Measurements from ENCODE around the gene CDCA3. TPM values are rescaled to one million over a fixed set of nuclear protein-coding genes. Genes with fewer than 3 reads are reported as not detected.

CDCA3 gene
- total and polyA plus RNA-seq, 7 donors, result 0.21 to 3.3 (median 0.86) TPM; not detected in 1

DNA sequence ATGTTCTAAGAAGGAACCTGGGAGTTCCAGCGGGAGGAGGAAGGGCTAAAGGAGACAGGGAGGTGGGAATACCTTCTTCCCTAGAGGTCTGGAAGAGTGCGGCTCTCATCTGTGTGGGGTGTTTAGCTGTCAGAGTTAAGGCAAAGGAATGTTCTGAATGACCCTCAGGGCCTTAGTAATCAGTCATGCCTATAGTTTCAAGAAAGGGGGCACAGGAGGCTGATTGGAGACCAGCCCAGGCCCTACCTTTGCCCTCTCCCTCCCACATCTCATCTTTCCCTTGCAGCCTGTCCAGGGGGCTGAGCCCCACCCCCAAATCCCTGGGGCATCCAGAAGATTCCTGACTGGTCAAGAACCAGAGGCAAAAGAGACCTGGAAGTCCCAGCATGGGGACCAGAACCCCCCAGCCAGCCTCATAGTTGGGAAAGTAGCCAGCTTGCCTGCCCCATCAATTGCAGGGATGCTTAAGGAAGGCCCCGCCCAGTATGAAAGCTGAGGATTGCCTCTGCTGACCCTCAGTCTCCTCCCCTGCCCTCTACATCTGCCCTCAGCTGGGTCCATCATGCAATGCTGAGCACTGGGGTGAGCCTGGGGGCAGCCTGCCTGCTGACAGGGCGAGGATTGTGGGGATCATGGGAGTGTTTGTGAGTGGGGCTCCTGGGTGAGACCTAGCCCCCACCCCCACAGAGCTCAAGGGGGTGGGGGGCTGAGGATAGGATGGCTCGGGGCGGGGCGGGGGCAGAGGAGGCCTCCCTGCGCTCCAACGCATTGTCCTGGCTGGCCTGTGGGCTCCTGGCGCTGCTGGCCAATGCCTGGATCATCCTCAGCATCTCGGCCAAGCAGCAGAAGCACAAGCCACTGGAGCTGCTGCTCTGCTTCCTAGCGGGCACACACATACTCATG is 27.7 kb downstream of the CDCA3 start:
- peaks cover 0 to 60% (median 11%) of the 10 kb centered on the region in 3 donors for H3K27me3 ChIP-seq (ENCODE audit: insufficient read depth in 3 of 3, low read length in 2 of 3)
- WGBS, 3 donors, result 72 to 79% (median 78%) methylated on average over 12 of the region's 12 CpGs
- ATAC-seq (no peak), DNase-seq (no peak)
- intact Hi-C loops (cut with DNase I), result loop anchor here in 1 of 2 donors (10.0 kb wide), 1 partner anchor 69 kb away; the partner anchor contains the start of gene MLF2
- no peaks in the 10 kb centered on the region for H3K9me3 ChIP-seq
- no peak overlapping the region for H3K27ac ChIP-seq
- TF ChIP-seq, protein P1, sequence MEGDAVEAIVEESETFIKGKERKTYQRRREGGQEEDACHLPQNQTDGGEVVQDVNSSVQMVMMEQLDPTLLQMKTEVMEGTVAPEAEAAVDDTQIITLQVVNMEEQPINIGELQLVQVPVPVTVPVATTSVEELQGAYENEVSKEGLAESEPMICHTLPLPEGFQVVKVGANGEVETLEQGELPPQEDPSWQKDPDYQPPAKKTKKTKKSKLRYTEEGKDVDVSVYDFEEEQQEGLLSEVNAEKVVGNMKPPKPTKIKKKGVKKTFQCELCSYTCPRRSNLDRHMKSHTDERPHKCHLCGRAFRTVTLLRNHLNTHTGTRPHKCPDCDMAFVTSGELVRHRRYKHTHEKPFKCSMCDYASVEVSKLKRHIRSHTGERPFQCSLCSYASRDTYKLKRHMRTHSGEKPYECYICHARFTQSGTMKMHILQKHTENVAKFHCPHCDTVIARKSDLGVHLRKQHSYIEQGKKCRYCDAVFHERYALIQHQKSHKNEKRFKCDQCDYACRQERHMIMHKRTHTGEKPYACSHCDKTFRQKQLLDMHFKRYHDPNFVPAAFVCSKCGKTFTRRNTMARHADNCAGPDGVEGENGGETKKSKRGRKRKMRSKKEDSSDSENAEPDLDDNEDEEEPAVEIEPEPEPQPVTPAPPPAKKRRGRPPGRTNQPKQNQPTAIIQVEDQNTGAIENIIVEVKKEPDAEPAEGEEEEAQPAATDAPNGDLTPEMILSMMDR (IDR thresholded peaks at IDR 0.05), result no peak
- peaks cover 3% of the 10 kb centered on the region for H3K4me1 ChIP-seq
- H3K4me3 ChIP-seq, result no peak overlapping the region
- H3K36me3 ChIP-seq (ENCODE audit: insufficient read depth in 1 of 2, low read depth in 1 of 2), result no peaks in the 10 kb centered on the region

DNA sequence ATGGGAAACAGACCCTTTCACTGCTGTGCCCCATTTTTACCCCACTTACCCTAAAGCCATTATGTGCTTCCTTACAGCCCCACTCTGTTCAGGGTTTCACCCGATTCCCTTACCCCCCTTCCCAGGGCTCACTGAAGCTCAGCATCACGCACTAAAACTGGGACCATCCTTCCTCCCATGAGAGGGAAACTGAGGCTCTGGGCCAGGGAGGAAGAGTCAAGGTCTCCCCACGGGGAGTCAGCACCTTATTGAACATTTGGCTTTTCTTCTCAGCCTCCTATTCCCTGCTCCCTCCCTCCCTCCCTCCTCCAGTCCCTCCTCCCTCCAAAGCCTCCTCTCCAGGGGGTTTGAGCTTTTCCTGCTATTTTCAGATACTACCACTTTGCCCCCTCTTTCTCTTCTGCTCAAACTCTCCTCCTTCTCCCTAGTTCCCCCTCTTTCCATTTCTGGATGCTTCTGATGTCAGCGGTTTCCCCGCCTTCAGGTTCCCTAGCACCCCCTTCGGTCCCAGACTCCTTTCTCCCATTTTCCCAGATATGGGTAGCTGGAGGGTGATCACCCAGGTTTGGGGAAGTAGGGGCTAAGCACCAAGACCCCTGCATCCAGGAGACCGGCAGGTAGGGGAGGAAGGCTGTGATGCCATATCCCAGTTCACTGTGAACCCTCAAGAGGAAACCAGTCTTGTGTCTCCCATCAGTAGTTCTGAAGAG is 28.5 kb downstream of the CDCA3 start:
- DNase-seq, result no peak
- TF ChIP-seq, protein P1 (IDR thresholded peaks at IDR 0.05), result no peak
- 65 to 70% (median 65%) methylated on average over 7 of the region's 7 CpGs for WGBS, 3 donors
- H3K27ac ChIP-seq, result no peak overlapping the region
- H3K9me3 ChIP-seq, result no peaks in the 10 kb centered on the region
- peak overlapping the region; percentile 60 for H3K4me3 ChIP-seq
- H3K27me3 ChIP-seq (ENCODE audit: insufficient read depth in 3 of 3, low read length in 2 of 3), result peaks cover 0 to 58% (median 11%) of the 10 kb centered on the region in 3 donors
- no peak for ATAC-seq
- H3K4me1 ChIP-seq, result peaks cover 3% of the 10 kb centered on the region
- no peaks in the 10 kb centered on the region for H3K36me3 ChIP-seq (ENCODE audit: insufficient read depth in 1 of 2, low read depth in 1 of 2)
- intact Hi-C loops (cut with DNase I), result loop anchor here in 1 of 2 donors (10.0 kb wide), 1 partner anchor 68 kb away; the partner anchor contains the start of gene MLF2

DNA sequence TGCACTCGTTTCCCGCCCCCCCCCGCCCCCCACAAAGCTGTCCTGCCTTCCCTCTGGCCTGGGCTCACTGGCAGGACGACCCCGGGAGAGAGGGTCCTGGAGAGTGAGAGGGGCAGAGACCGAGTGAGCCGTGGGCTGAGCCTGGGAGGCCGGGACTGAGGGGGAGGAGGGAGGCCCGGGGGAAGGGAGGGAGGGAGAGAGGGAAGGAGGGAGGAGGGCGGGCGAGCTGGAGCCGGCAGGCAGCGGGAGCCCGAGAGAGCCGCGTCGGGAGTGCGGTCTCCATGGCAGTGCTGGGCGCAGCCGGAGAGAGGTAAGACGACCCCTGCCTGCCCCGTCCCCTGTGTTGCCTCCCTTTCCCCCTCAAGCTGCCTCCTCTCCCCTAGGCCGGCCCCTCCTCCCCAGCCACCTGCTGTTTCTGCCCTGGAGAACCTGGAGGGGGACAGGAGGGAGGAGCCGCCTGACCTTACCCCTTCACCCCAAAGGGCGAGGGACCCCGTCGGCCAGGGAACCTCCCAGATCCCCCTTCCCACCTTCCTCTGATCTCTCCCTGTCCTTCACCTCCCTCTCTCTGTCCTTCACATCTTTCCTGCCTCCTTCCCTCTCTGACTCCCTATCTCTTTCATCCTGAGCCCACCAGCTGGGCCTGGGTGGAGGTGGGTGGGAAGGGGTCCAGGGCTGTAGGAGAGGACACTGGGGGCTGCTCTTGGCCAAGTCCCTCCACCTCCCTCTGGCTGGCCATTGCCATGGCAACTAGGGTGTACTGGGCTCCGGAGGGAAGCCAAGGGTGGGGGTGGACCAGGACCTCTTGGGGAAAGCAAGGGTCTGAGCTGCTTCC is 29.3 kb downstream of the CDCA3 start, which contains the start of gene GPR162:
Gene GPR162, plus strand, starts transcription at position 231 of the 835 bp plus-strand sequence. CDS start 2,078 bp downstream, outside the sequence.
- intact Hi-C loops (cut with DNase I), result loop anchor here in 1 of 2 donors (10.0 kb wide), 1 partner anchor 67 kb away; the partner anchor contains the start of gene MLF2
- peaks cover 0 to 51% (median 11%) of the 10 kb centered on the region in 3 donors for H3K27me3 ChIP-seq (ENCODE audit: insufficient read depth in 3 of 3, low read length in 2 of 3)
- H3K9me3 ChIP-seq, result no peaks in the 10 kb centered on the region
- WGBS, 3 donors, result 1 to 3% (median 3%) methylated on average over 5 to 28 of the region's 28 CpGs
- no peak within 1 kb of the TSS for H3K27ac ChIP-seq
- ATAC-seq (peak; percentile 17 to 38 (median 26)), DNase-seq (peak; percentile 55 to 72)
- TF ChIP-seq, protein P1 (IDR thresholded peaks at IDR 0.05), result no peak
- peak within 1 kb of the TSS; percentile 60 for H3K4me3 ChIP-seq
- no peaks in the 10 kb centered on the region for H3K36me3 ChIP-seq (ENCODE audit: insufficient read depth in 1 of 2, low read depth in 1 of 2)
- peaks cover 3% of the 10 kb centered on the region for H3K4me1 ChIP-seq

DNA sequence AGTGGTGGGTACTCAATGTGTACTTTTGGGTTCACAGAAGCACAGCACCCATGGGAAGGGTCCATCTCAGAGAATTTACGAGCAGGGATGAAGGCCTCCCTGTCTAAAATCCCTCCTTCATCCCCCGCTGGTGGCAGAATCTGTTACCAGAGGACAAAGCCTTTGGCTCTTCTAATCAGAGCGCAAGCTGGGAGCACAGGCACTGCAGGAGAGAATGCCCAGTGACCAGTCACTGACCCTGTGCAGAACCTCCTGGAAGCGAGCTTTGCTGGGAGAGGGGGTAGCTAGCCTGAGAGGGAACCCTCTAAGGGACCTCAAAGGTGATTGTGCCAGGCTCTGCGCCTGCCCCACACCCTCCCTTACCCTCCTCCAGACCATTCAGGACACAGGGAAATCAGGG is 30.9 kb downstream of the CDCA3 start:
- DNase-seq (no peak), ATAC-seq (no peak)
- H3K4me3 ChIP-seq, result no peak overlapping the region
- intact Hi-C loops (cut with DNase I), result loop anchor here in 1 of 2 donors (10.0 kb wide), 1 partner anchor 65 kb away; the partner anchor contains the start of gene MLF2
- H3K27me3 ChIP-seq (ENCODE audit: insufficient read depth in 3 of 3, low read length in 2 of 3), result peaks cover 0 to 34% (median 11%) of the 10 kb centered on the region in 3 donors
- no peaks in the 10 kb centered on the region for H3K36me3 ChIP-seq (ENCODE audit: insufficient read depth in 1 of 2, low read depth in 1 of 2)
- no peaks in the 10 kb centered on the region for H3K9me3 ChIP-seq
- no peak overlapping the region for H3K27ac ChIP-seq
- TF ChIP-seq, protein P1 (IDR thresholded peaks at IDR 0.05), result no peak
- WGBS, 3 donors, result 87 to 95% (median 95%) methylated on average over 5 of the region's 5 CpGs
- no peaks in the 10 kb centered on the region for H3K4me1 ChIP-seq

Measured in psoas muscle (tissue), 8 donors.